SK-N-MC (cell line): ENCODE data around the gene P2RY8.

Experiments used
- EZH2 ChIP-seq: fragments of 200-600 bp; sonication (generic); IDR thresholded peaks from one replicate; pipeline ENCODE4 v1.6.1; 2017; ENCODE audit warnings: antibody characterized with exemption
- FOXP2 ChIP-seq: optimal IDR thresholded peaks from 2 replicates; pipeline ENCODE3; 2011; ENCODE audit warnings: mild to moderate bottlenecking, moderate library complexity; ENCODE audit not compliant: insufficient read depth; ENCODE audit errors: extremely low read length, control extremely low read depth

GRCh38 chrX:1442724-1443367 lies 94.1 kb downstream of the P2RY8 start:
- no peak for TF ChIP-seq EZH2
- no peak for TF ChIP-seq FOXP2
